Cardiac fibroblast (primary cell): Measurements from ENCODE around the gene TRMO.

Experiments
- DNase-seq, 2 donors: peaks; one replicate each; pipeline versions ENCODE4 v3.0.0 to v3.0.0-alpha.2; 2010; ENCODE audit warnings: low read depth in 2 of 2
- H3K4me3 ChIP-seq, 2 donors: replicated peaks in 1 of 2; 1 replicate in 1 of 2; 2 replicates in 1 of 2; pipeline ENCODE4 v1.5.1; 2011; ENCODE audit warnings: low read depth in 2 of 2, low read length in 2 of 2, mild to moderate bottlenecking in 2 of 2, moderate library complexity in 1 of 2
- TF ChIP-seq, protein P1 (sequence below): IDR thresholded peaks from one replicate; pipeline ENCODE4 v1.5.1; 2011; ENCODE audit warnings: low read depth, mild to moderate bottlenecking, low read length, inconsistent platforms

The TRMO gene

DNA sequence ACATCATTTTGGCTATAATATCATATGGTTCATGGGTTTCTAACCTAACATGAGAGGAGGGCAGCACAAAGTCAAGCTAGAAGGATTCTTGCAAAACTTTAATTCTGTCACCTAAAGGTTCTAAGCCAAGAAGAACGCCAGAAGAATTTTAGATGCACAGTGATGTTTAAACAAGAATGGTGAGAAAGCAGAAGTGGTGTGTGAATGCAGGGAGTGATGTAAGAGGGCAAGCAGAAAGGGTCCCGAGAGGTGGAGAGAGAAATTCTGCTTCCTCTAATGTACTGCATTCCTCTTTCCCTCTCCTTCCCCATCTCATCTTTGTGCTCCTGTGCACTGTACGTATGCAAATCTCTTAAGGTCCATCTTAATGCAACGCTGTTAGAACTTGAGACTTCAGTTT is 2.1 kb upstream of the TRMO start:
- TF ChIP-seq, protein P1, sequence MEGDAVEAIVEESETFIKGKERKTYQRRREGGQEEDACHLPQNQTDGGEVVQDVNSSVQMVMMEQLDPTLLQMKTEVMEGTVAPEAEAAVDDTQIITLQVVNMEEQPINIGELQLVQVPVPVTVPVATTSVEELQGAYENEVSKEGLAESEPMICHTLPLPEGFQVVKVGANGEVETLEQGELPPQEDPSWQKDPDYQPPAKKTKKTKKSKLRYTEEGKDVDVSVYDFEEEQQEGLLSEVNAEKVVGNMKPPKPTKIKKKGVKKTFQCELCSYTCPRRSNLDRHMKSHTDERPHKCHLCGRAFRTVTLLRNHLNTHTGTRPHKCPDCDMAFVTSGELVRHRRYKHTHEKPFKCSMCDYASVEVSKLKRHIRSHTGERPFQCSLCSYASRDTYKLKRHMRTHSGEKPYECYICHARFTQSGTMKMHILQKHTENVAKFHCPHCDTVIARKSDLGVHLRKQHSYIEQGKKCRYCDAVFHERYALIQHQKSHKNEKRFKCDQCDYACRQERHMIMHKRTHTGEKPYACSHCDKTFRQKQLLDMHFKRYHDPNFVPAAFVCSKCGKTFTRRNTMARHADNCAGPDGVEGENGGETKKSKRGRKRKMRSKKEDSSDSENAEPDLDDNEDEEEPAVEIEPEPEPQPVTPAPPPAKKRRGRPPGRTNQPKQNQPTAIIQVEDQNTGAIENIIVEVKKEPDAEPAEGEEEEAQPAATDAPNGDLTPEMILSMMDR: no peak
- no peak for DNase-seq
- no peak overlapping the region for H3K4me3 ChIP-seq

DNA sequence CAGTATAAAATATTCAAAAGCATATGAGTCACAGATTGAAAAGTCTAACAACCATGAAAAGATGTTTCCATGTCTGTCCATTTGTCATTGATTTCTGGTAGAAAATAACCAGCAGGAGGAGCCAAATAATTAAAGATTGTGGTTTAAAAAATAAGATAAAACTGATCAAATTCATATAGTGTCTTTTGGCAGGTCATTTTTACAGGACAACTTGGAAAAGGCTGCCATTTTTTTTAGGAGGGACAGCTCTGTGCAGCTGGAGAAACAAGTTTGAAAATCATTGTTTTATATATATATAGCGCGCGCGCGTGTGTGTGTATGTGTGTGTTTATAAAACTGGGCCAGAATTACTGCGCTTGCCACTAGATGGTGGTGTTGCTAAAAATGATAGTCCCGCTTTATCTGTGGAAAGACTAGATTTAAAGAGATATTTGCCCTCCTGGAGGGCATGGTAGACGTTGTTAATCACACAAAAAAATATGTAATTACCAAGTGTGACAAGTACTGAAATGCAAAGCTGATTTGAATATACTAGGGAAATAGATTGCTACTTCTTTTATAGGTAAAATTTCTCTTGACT is 1.3 kb upstream of the TRMO start:
- TF ChIP-seq, protein P1: peak; percentile 64
- peak; percentile 80 to 88 for DNase-seq
- peak overlapping the region in 1 of 2 donors; percentile 33 for H3K4me3 ChIP-seq

- TF ChIP-seq, protein P1: no peak
- H3K4me3 ChIP-seq: no peak overlapping the region
Observed at GRCh38 chr9:97919217-97919813, 3.0 kb downstream of the TRMO start.

GRCh38 chr9:97918611-97919010 is 3.7 kb downstream of the TRMO start:
- no peak overlapping the region for H3K4me3 ChIP-seq
- TF ChIP-seq, protein P1: no peak
- no peak for DNase-seq

More at GRCh38 chr9:97919217-97919813, 3.0 kb downstream of the TRMO start:
- no peak for DNase-seq

GRCh38 chr9:97911970-97912369 is 10.3 kb downstream of the TRMO start:
- TF ChIP-seq, protein P1: no peak
- no peak overlapping the region for H3K4me3 ChIP-seq
- DNase-seq: no peak

DNA sequence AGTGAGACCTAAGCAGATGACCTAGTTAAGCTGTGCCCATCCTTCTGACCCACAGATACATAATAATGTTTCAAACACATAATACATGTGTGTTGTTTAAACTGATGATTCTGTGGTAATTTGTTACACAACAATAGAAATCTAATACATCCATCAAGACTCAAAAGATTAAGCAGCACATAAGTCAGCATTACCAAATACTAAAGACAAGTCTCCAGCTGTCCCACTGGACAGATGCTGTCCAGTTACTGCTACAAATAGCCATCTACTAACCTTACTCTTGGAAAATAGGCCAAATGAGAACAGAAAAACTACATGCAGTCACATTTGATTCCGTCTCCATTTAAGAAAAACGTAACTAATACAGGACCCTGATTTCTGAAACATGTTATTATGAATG is 10.8 kb downstream of the TRMO start:
- DNase-seq: no peak
- no peak overlapping the region for H3K4me3 ChIP-seq
- TF ChIP-seq, protein P1: no peak
